ENCODE data around the gene ITK.
A peak's percentile ranks its signal among the peaks of the same experiment; 100 is the strongest.

The ITK gene

DNA sequence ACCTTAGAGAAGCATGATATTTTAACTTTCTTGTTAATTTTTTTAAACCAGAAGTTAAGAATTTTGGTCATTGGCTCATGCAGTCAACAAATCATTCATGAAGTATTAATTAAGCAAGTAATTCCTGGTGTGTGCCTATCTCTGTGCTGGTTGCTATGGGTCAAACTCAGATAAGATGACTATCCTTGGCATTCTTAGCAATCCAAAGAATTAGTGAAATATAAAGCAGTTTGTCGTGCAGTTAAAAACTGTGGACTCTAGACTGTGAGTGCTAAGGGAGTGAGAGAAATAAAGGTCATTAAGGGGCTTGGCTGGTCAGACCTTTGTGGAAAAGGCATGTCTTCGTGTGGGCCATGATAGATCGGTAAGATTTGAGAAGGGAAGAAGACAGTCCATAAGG, 90.1 kb downstream of the ITK start:
- in situ Hi-C loops (cut with MboI; ENCODE audit: low sequenced_read_pairs, unreplicated experiment), result no loop called here
- no peak for DNase-seq (ENCODE audit: low spot score)
- TF ChIP-seq, protein P1, sequence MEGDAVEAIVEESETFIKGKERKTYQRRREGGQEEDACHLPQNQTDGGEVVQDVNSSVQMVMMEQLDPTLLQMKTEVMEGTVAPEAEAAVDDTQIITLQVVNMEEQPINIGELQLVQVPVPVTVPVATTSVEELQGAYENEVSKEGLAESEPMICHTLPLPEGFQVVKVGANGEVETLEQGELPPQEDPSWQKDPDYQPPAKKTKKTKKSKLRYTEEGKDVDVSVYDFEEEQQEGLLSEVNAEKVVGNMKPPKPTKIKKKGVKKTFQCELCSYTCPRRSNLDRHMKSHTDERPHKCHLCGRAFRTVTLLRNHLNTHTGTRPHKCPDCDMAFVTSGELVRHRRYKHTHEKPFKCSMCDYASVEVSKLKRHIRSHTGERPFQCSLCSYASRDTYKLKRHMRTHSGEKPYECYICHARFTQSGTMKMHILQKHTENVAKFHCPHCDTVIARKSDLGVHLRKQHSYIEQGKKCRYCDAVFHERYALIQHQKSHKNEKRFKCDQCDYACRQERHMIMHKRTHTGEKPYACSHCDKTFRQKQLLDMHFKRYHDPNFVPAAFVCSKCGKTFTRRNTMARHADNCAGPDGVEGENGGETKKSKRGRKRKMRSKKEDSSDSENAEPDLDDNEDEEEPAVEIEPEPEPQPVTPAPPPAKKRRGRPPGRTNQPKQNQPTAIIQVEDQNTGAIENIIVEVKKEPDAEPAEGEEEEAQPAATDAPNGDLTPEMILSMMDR (IDR thresholded peaks at IDR 0.05; ENCODE audit: borderline replicate concordance, control extremely low read depth, extremely low read depth, insufficient read depth, missing control alignments), result no peak

DNA sequence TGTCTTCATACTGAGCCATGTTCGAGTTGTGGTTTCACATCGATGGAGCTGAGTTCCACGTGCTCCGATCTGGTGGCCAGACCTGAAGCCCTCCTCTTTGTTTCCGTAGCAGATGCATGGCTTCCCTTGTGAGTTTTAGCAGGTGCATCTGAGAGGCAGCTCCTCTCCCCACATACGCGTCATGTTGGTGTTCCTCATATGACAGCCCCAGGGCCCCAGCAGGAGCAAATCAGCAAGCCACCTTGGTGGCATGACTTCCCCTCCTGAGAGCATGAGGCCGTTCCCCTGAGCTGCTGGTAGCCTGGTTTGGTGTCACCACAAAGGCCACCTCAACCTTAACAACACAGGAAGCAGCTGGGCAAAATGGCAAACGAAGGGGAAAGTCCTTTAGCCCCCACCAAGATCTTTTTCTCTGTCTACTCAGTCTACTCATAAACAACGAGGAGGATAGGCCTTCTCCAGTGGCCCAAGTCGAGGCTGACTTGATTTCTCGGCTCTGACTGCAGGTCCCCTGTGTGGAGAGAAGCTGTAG, 91.2 kb downstream of the ITK start:
- DNase-seq (ENCODE audit: low spot score), result peak; percentile 69
- TF ChIP-seq, protein P1 (IDR thresholded peaks at IDR 0.05; ENCODE audit: borderline replicate concordance, control extremely low read depth, extremely low read depth, insufficient read depth, missing control alignments), result no peak
- in situ Hi-C loops (cut with MboI; ENCODE audit: low sequenced_read_pairs, unreplicated experiment), result no loop called here

DNA sequence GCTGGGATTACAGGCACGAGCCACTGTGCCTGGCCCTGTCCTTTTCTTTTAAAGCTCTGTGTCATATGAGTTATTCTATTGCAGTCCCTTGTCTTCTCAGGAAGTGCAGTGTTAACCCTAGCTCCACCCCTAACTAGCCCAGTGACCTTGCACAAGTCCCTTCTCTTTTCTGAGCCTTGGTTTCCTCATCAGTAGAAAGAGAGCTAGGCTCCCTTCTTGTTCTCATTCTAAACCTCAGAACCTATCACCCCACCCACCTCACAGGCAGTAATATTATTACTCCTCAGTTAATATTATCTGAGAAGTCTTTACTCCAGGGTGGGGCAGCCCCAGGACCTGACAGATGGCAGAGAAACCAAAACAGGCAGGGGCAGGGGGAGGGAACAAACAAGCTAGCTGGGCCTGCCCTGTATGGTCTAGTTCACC, 92.5 kb downstream of the ITK start:
- in situ Hi-C loops (cut with MboI; ENCODE audit: low sequenced_read_pairs, unreplicated experiment), result no loop called here
- DNase-seq (ENCODE audit: low spot score), result peak; percentile 30
- TF ChIP-seq, protein P1 (IDR thresholded peaks at IDR 0.05; ENCODE audit: borderline replicate concordance, control extremely low read depth, extremely low read depth, insufficient read depth, missing control alignments), result no peak

DNA sequence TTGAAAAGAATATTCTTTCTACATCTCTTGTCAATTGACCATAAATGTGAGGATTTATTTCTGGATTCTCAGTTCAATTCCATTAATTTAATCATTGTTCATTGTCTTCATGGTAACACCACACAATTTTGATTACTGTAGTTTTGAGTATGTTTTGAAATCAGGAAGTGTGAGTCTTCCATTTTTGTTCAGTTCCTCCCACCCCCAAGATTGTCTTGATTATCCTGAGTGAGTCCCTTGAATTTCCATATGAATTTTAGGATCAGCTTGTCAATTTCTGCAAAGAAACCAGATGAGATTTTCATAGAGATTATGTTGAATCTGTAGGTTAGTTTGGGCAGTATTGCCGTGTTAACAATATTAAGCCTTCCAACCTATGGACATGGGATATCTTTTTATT, 94.8 kb downstream of the ITK start:
- TF ChIP-seq, protein P1 (IDR thresholded peaks at IDR 0.05; ENCODE audit: borderline replicate concordance, control extremely low read depth, extremely low read depth, insufficient read depth, missing control alignments), result no peak
- DNase-seq (ENCODE audit: low spot score), result no peak
- in situ Hi-C loops (cut with MboI; ENCODE audit: low sequenced_read_pairs, unreplicated experiment), result no loop called here

DNA sequence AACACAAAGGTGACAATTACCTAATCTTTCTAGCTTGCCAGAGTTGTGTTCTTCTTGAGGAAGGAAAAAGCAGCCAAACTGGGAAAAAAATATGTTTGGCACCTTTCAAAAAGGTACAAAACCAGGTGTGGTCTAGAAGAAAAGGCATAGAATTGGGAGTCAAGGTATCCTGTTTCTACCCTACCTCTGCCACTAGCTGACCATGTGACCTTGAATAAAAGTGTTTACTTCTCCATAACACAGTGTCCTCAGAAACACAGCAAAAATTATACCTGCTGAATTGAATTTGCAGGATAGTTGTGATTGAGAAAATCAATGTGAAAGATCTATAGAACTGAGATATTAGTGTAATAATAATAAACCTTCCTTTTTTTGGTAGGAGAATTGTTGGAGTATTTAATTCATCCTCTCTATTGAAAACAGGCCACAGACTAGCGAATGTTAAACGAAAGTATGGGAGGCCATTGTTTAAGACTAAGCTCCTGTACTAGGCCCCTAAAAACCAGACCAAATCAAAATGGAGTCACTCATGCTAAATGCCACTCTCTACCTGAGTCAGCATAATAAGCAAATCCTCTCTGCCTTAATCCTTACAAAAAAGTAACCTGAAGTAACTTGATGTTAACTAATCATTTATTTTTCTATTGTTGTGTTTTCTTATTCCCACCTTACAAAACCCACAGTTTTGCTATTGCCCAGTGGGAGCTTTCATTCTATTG, 97.8 kb downstream of the ITK start:
- DNase-seq (ENCODE audit: low spot score), result no peak
- TF ChIP-seq, protein P1 (IDR thresholded peaks at IDR 0.05; ENCODE audit: borderline replicate concordance, control extremely low read depth, extremely low read depth, insufficient read depth, missing control alignments), result no peak
- in situ Hi-C loops (cut with MboI; ENCODE audit: low sequenced_read_pairs, unreplicated experiment), result no loop called here

DNA sequence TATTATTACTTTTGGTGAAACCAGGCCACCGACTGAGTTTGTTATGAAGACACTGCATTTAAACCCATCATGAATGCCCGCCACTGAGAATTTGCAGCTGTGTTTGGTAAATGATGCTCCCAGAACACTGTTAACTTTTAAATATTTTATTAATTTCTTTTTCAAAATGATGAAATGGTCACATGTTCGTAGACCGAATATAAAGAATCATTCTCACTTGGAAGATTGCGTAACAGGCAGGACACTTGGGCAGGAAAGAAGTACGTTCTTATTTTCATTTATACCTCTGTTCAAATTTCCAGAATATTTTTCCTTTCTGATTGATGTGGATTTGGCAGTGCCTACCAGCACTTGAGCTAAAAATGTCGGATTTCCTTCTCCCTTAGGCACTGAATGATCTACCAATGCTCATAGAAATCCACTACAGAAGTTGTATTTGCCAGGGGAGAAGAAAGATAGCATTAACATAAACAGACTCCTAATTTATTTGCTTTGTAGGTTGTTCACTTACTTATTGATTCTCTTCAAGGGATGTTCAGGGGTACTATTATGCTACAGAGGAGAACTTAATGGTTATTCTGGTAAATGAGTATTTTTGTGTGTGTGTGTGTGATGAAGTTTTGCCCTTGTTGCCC, 99.1 kb downstream of the ITK start:
- in situ Hi-C loops (cut with MboI; ENCODE audit: low sequenced_read_pairs, unreplicated experiment), result no loop called here

More for the DNA sequence above, 99.1 kb downstream of the ITK start:
- TF ChIP-seq, protein P1 (IDR thresholded peaks at IDR 0.05; ENCODE audit: borderline replicate concordance, control extremely low read depth, extremely low read depth, insufficient read depth, missing control alignments), result no peak
- no peak for DNase-seq (ENCODE audit: low spot score)
